Right ventricle myocardium superior (tissue), 1 donor: ENCODE results near the gene SPDYE2. TPM values are rescaled to one million over a fixed set of nuclear protein-coding genes. Genes with fewer than 3 reads are reported as not detected.
A peak's percentile ranks its signal among the peaks of the same experiment; 100 is the strongest.
"Not testable (repeated sequence)": the region's sequence is repeated elsewhere in the genome, so short reads cannot be mapped to it uniquely, and the experiment has no call there.

ENCODE experiments used
- ATAC-seq: fragments of 200-7000 bp; cut with Tn5 transposase; one replicate; pipeline ENCODE4 v1.9.1; 2020; ENCODE audit warnings: mild to moderate bottlenecking; ENCODE audit not compliant: poor library complexity
- DNase-seq: peaks from one replicate; pipeline ENCODE4 v3.0.0-alpha.2; 2020
- intact Hi-C: fragments of 100-400 bp; cut with DNase I; formaldehyde crosslinking; loops from one replicate; pipeline ENCODE4 v1.11.2; 2022
- total RNA-seq: library from RNA; stranded (reverse); fragmentation: NEBNext Ultra II Directional; extraction: Animal tissue kit (Norgen Biotek cat#: 25700); gene quantifications from one replicate; pipeline ENCODE4 v1.2.1, GENCODE V29; 2021
- donor health status: DM: no; HTN: yes; CAD: no; lungs with severe emphysema.

The SPDYE2 gene
- total RNA-seq, 1 donor from 2014 or later, result not detected

DNA sequence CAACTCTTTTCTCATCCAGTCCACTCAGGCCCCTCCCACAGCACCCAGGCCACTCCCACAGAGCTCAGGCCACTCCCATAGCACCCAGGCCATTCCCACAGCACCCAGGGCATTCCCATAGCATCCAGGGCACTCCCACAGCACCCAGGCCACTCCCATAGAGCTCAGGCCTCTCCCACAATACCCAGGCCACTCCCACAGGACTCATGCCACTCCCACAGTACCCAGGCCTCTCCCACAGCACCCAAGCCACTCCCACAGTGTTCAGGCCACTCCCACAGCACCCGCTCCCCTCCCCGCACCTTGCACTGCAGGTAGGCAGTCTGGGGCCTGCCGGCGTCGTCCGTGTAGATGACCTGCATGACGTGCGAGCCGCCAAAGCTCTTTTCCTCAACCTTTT is 38.8 kb downstream of the SPDYE2 start:
- intact Hi-C loops, DNase-seq: not testable (repeated sequence)
- ATAC-seq, result peak; percentile 6

- DNase-seq (peak; percentile 54), ATAC-seq (peak; percentile 90)
- intact Hi-C loops, result not testable (repeated sequence)
Measured at GRCh38 chr7:102592477-102593019, 41.5 kb downstream of the SPDYE2 start.

DNA sequence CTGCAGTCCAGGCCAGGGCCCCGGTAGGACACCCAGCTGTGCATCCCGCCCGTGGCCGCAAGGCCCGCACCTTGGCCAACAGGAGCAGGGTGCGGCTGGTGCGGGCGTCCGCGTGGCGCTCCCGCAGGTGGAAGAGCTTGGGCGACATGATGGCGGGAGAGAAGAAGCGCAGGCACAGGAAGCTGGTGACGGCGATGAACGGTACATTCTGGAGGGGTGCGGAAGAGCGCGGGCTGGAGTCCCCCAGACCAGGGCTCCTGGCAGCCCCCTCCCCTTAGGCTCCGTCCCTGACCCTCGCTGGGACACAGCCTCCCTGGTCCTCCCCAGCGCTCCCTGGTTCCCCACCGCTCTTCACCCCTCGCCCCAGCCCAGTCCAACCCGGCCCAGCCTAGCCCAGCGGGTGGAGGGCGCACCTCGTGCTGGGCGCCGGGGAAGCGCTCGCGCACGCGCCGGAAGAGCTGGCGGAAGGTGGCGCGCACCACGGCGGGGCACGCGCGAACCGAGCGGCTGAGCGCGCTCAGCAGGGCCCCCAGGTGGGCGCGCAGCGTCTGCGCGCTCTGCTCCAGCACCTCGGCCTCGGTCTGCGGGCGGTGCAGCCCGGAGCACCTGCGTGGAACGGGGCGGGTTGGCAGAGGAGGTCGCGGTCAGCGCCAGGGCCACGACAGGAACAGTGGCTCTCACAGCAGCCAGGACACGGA is 42.8 kb downstream of the SPDYE2 start:
- peak; percentile 58 for ATAC-seq
- intact Hi-C loops, DNase-seq: not testable (repeated sequence)

DNA sequence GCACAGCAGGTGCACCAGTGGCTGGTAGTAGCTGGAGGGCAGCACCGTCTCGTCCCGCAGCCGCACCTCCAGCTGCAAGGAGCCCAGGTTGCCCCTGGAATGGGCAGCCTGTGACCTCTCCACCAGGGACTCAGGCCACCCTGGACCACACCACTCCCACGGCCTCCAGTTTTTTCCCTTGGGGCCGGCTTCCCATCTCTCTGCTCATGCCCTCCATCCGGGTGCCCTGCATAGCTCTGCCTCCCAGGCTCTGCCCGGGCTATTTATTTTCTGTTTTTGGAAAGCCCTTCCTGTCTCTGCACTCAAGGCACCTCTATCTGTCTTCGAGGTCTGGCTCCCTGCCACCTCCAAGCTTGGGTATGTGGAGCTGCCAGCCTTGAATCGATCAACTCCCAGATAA is 45.0 kb downstream of the SPDYE2 start:
- ATAC-seq, intact Hi-C loops, DNase-seq: not testable (repeated sequence)

DNA sequence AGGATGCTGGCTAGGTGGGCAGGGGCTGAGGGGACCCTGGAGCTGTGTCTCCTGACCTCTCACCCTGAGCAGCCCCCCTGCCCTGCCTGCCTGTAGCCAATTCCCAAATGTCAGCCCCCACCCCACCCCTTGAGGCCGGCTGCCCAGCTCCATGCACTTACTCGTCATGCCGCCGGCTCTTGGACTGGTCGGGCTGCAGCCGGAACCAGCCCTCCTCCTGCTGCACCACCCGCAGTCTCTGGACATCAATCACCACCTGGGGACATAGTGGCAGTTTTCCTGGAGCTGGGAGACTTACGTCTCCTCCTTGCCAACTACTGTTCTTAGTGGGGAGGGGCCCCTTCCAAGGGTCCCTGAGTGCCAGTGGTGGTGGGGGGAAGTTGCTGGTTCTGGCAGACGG is 48.7 kb downstream of the SPDYE2 start:
- ATAC-seq, intact Hi-C loops: not testable (repeated sequence)

GRCh38 chr7:102602317-102602716 is 51.3 kb downstream of the SPDYE2 start:
- intact Hi-C loops, DNase-seq, ATAC-seq: not testable (repeated sequence)

More for the DNA sequence above, 48.7 kb downstream of the SPDYE2 start:
- not testable (repeated sequence) for DNase-seq

DNA sequence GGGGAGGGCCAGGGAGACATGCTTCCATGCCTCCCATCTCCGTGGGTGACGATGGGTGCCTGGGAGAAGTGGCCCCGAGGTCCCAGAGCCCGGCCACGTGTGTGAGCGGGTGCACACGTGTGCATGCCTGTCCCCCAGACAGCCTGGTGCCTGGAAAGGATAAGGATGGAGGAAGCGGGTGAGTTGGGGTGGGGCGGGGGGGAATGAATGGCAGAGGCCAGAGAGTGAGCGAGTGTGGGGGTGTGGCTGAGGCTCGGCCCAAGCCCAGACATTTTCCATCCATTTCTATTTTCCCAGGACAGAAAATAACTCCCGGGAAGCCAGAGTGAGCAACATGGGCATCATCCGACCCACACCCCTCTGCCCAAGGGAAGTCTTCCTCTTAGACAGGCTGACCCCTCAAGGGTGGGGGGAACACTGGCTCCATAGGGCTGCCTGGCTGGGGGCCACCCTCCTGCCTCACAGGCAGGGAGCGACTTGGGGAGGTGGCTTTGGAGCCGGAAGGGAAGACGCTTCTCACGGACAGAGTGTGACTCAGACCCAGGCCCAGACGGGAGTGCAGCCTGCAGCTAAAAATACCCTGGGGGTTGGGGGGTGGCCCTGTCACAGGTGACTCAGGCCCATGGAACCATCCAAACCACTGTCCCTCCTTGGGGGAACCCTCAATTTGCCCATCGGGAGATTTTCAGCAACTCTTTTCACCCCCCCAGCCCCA is 53.6 kb downstream of the SPDYE2 start:
- ATAC-seq, result peak; percentile 8
- DNase-seq, intact Hi-C loops: not testable (repeated sequence)

- intact Hi-C loops, ATAC-seq, DNase-seq: not testable (repeated sequence)
Measured at GRCh38 chr7:102606848-102607247, 55.8 kb downstream of the SPDYE2 start.

GRCh38 chr7:102609734-102610133 is 58.7 kb downstream of the SPDYE2 start:
- ATAC-seq, intact Hi-C loops, DNase-seq: not testable (repeated sequence)

- ATAC-seq, intact Hi-C loops: not testable (repeated sequence)
- peak; percentile 37 for DNase-seq
Measured at GRCh38 chr7:102610441-102610840, 59.4 kb downstream of the SPDYE2 start.

DNA sequence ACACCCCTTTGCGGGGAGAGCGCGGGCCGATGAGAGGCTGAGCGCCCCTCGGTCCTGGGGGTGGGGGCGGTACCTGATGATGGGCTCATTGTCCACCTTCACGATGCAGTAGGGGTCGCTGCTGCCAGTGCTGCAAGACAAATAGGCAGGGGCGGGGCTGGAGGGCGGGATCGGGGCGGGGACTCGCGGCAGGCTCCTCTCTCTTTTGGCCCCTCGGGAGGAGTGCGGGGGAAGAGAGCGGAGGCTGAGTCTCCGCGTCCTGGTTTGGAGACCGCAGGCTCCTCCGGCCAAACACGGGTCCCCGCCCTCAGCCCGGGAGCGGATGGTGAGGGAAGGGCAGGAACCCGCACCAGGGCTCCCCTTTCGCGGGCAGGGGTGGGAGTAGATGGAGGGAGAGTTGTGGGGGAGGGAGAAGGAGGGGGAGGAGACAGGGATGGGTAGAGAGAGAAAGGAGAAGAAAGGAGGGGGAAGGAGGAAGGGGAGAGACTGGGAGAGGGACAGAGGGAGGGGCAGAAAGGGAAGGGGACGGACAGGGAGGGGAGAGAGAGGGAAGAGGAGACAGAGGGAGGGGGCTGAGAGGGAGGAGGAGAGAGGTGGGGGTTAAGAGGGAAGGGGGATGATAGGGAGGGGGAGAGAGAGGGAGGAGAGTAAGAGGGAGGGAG is 60.1 kb downstream of the SPDYE2 start:
- DNase-seq, intact Hi-C loops: not testable (repeated sequence)
- peak; percentile 75 for ATAC-seq

- ATAC-seq, intact Hi-C loops: not testable (repeated sequence)
- peak; percentile 54 for DNase-seq
Measured at GRCh38 chr7:102611675-102612325, 60.8 kb downstream of the SPDYE2 start.

Other genes with a start within 250 kb of the SPDYE2 start
- gene SPDYE6, start 194.8 kb upstream of the SPDYE2 start, total RNA-seq, result not detected
- gene PRKRIP1, start 154.9 kb upstream of the SPDYE2 start, total RNA-seq, result 9.8 TPM
- 4.3 TPM for gene ORAI2, start 117.7 kb upstream of the SPDYE2 start, total RNA-seq
- gene ALKBH4, start 86.4 kb upstream of the SPDYE2 start, total RNA-seq, result 5.3 TPM
- gene LRWD1, start 86.2 kb upstream of the SPDYE2 start, total RNA-seq, result 9.7 TPM
- 51.3 TPM for gene POLR2J, start 72.3 kb upstream of the SPDYE2 start, total RNA-seq
- 9.3 TPM for gene RASA4B, start 33.4 kb upstream of the SPDYE2 start, total RNA-seq
- gene UPK3BL2, start 7.5 kb upstream of the SPDYE2 start, total RNA-seq, result 4.4 TPM
- gene POLR2J3, start 21.4 kb downstream of the SPDYE2 start, total RNA-seq, result 12.0 TPM
- gene RASA4, start 65.5 kb downstream of the SPDYE2 start, total RNA-seq, result 16.6 TPM
- 12.2 TPM for gene UPK3BL1, start 91.6 kb downstream of the SPDYE2 start, total RNA-seq
- not detected for gene SPDYE2B, start 99.1 kb downstream of the SPDYE2 start, total RNA-seq
- gene POLR2J2, start 120.4 kb downstream of the SPDYE2 start, total RNA-seq, result 1.7 TPM
- gene FAM185A, start 197.8 kb downstream of the SPDYE2 start, total RNA-seq, result 8.5 TPM